Measurements from ENCODE around the gene ZNF641. TPM values are rescaled to one million over a fixed set of nuclear protein-coding genes. Genes with fewer than 3 reads are reported as not detected.

ZNF641 gene
- total and polyA plus RNA-seq, 2 of the 13 experiments (the other 11 are each of a cell fraction or from before 2014, with no cell fraction given): 4.4 to 6.6 TPM

DNA sequence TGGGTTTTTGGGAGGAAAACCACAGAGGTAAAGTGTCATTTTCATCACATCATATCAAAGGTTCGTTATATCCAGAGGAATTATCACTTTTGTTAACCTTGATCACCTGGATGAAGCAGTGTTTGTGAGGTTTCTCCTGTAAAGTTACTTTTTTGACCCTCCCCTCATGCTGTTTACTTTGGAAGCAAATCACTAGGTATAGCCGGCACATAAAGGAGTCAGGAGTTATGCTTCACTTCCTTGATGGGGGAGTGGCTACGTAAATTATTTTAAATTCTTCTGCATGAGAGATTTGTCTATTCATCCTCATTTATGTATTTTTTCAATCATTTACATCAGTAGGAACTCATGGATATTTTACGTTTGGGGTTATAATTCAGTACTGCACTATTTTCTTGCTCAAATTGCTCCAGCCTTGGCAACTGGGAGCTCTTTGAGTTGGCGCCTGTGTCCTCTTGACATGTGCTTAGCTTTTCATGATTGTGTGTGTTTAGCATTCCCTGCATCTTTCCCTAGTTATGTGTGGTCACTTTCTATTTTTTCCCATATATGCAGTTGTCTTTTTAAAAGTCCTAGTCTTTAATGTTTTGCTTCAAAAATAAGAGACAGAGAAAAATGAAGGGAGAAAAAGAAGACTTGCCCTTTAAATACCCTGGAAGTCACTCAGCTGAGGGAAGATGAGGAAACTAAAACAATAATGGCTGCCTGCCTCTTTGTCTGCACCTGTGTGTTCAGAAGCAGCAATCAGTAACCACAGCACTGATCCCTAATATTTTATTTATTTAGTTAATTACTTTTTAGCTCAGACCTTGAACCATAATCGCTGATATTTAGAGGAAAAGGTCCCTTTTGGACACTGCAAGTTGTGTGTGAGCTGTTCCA is 62.1 kb downstream of the ZNF641 start (continued):
- TF ChIP-seq, protein P1, sequence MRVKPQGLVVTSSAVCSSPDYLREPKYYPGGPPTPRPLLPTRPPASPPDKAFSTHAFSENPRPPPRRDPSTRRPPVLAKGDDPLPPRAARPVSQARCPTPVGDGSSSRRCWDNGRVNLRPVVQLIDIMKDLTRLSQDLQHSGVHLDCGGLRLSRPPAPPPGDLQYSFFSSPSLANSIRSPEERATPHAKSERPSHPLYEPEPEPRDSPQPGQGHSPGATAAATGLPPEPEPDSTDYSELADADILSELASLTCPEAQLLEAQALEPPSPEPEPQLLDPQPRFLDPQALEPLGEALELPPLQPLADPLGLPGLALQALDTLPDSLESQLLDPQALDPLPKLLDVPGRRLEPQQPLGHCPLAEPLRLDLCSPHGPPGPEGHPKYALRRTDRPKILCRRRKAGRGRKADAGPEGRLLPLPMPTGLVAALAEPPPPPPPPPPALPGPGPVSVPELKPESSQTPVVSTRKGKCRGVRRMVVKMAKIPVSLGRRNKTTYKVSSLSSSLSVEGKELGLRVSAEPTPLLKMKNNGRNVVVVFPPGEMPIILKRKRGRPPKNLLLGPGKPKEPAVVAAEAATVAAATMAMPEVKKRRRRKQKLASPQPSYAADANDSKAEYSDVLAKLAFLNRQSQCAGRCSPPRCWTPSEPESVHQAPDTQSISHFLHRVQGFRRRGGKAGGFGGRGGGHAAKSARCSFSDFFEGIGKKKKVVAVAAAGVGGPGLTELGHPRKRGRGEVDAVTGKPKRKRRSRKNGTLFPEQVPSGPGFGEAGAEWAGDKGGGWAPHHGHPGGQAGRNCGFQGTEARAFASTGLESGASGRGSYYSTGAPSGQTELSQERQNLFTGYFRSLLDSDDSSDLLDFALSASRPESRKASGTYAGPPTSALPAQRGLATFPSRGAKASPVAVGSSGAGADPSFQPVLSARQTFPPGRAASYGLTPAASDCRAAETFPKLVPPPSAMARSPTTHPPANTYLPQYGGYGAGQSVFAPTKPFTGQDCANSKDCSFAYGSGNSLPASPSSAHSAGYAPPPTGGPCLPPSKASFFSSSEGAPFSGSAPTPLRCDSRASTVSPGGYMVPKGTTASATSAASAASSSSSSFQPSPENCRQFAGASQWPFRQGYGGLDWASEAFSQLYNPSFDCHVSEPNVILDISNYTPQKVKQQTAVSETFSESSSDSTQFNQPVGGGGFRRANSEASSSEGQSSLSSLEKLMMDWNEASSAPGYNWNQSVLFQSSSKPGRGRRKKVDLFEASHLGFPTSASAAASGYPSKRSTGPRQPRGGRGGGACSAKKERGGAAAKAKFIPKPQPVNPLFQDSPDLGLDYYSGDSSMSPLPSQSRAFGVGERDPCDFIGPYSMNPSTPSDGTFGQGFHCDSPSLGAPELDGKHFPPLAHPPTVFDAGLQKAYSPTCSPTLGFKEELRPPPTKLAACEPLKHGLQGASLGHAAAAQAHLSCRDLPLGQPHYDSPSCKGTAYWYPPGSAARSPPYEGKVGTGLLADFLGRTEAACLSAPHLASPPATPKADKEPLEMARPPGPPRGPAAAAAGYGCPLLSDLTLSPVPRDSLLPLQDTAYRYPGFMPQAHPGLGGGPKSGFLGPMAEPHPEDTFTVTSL (CRISPR knock-in tag; IDR thresholded peaks at IDR 0.05; ENCODE audit: borderline replicate concordance): no peak

Small RNA genes lying within 50 kb of the gene (small RNA-seq; reads per million reads assigned to genes)
- 0 reads per million in 3 experiments for gene AC024257.2 (ENCODE audit: insufficient read depth in 2 of 3, insufficient read length in 3 of 3, low read depth in 2 of 3, low replicate concordance in 1 of 3)

Other genes with a start within 250 kb of the ZNF641 start
- 20.2 and 25.3 TPM in 2 replicates for gene SENP1, start 244.8 kb downstream of the ZNF641 start, total RNA-seq (2016; rRNA removed; fragmentation: Illumina TruSeq; extraction: Trizol)
- 9.6 and 14.0 TPM in 2 replicates for gene SENP1, start 244.8 kb downstream of the ZNF641 start, polyA plus RNA-seq (2011; rRNA removed)
- gene PFKM, start 231.6 kb downstream of the ZNF641 start, total RNA-seq (2016; rRNA removed; fragmentation: Illumina TruSeq; extraction: Trizol): 1.4 and 2.4 TPM in 2 replicates
- gene PFKM, start 231.6 kb downstream of the ZNF641 start, polyA plus RNA-seq (2011; rRNA removed): 1.9 and 4.3 TPM in 2 replicates
- gene ASB8, start 193.4 kb downstream of the ZNF641 start, total RNA-seq (2016; rRNA removed; fragmentation: Illumina TruSeq; extraction: Trizol): 15.5 and 17.5 TPM in 2 replicates
- 14.0 and 14.9 TPM in 2 replicates for gene ASB8, start 193.4 kb downstream of the ZNF641 start, polyA plus RNA-seq (2011; rRNA removed)
- gene CCDC184, start 167.3 kb downstream of the ZNF641 start, total RNA-seq (2016; rRNA removed; fragmentation: Illumina TruSeq; extraction: Trizol): not detected in 2 replicates
- gene CCDC184, start 167.3 kb downstream of the ZNF641 start, polyA plus RNA-seq (2011; rRNA removed): not detected in 2 replicates
- gene OR10AD1, start 147.6 kb downstream of the ZNF641 start, total RNA-seq (2016; rRNA removed; fragmentation: Illumina TruSeq; extraction: Trizol): not detected in 2 replicates
- gene OR10AD1, start 147.6 kb downstream of the ZNF641 start, polyA plus RNA-seq (2011; rRNA removed): not detected in 2 replicates
- gene ANP32D, start 121.6 kb upstream of the ZNF641 start, total RNA-seq (2016; rRNA removed; fragmentation: Illumina TruSeq; extraction: Trizol): not detected in 2 replicates
- not detected in 2 replicates for gene ANP32D, start 121.6 kb upstream of the ZNF641 start, polyA plus RNA-seq (2011; rRNA removed)
- not detected in 2 replicates for gene C12orf54, start 131.6 kb upstream of the ZNF641 start, total RNA-seq (2016; rRNA removed; fragmentation: Illumina TruSeq; extraction: Trizol)
- not detected in 2 replicates for gene C12orf54, start 131.6 kb upstream of the ZNF641 start, polyA plus RNA-seq (2011; rRNA removed)
- gene OR8S1, start 174.7 kb upstream of the ZNF641 start, total RNA-seq (2016; rRNA removed; fragmentation: Illumina TruSeq; extraction: Trizol): not detected in 2 replicates
- gene OR8S1, start 174.7 kb upstream of the ZNF641 start, polyA plus RNA-seq (2011; rRNA removed): not detected in 2 replicates
- gene LALBA, start 219.1 kb upstream of the ZNF641 start, total RNA-seq (2016; rRNA removed; fragmentation: Illumina TruSeq; extraction: Trizol): not detected in 2 replicates
- gene LALBA, start 219.1 kb upstream of the ZNF641 start, polyA plus RNA-seq (2011; rRNA removed): not detected in 2 replicates

Data from HepG2 (cell line).